GM19328 (cell line): ENCODE measurements around the gene TBC1D3B.
A peak's percentile ranks its signal among the peaks of the same experiment; 100 is the strongest.
"Not testable (repeated sequence)": the region's sequence is repeated elsewhere in the genome, so short reads cannot be mapped to it uniquely, and the experiment has no call there.

Source experiments
- ATAC-seq: cut with Tn5 transposase; IDR thresholded peaks from one replicate; pipeline ENCODE4 v1.9.1; 2021; ENCODE audit warnings: mild to moderate bottlenecking, moderate library complexity; ENCODE audit not compliant: unreplicated experiment

TBC1D3B gene

DNA sequence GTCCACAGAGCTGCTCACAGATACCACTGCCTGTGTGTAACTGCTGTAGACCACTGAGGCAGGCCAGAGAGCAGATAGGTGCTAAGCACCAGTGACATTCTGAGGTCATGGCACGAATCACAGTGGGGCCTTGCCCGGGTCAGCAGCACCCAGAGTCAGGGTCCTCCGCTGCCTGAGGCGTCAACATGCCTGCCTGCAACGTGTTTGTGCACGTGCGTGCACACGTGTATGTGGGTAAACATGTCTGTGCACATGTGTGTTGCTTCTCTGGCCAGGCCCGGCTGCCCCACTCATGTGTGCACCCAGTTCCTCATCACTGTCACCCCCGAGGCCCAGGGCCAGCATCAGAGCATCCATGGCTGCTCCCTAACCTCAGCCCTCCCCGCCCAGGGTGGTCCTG is at the start of gene TBC1D3B:
Gene TBC1D3B (minus strand): TSS at position 101 of the 400 bp plus-strand sequence. CDS start 1,586 bp downstream, outside the sequence.
- ATAC-seq, result not testable (repeated sequence)

DNA sequence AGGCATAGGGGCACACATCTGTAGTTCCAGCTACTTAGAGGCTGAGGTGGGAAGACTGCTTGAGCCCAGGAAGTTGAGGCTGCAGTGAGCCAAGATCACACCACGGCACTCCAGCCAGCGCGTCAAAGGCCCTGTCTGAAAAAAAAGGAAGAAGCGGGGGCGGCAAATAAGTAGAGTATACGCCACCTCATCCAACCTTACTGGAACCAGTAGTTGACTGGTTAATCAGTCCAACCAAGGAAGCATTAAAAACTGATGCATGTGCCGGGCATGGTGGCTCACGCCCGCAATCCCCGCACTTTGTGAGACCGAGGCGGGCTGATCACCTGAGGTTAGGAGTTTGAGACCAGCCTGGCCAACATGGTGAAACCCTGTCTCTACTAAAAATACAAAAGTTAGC is 46.5 kb upstream of the TBC1D3B start:
- not testable (repeated sequence) for ATAC-seq

GRCh38 chr17:36221581-36222100 is 45.2 kb upstream of the TBC1D3B start:
- ATAC-seq, result not testable (repeated sequence)

DNA sequence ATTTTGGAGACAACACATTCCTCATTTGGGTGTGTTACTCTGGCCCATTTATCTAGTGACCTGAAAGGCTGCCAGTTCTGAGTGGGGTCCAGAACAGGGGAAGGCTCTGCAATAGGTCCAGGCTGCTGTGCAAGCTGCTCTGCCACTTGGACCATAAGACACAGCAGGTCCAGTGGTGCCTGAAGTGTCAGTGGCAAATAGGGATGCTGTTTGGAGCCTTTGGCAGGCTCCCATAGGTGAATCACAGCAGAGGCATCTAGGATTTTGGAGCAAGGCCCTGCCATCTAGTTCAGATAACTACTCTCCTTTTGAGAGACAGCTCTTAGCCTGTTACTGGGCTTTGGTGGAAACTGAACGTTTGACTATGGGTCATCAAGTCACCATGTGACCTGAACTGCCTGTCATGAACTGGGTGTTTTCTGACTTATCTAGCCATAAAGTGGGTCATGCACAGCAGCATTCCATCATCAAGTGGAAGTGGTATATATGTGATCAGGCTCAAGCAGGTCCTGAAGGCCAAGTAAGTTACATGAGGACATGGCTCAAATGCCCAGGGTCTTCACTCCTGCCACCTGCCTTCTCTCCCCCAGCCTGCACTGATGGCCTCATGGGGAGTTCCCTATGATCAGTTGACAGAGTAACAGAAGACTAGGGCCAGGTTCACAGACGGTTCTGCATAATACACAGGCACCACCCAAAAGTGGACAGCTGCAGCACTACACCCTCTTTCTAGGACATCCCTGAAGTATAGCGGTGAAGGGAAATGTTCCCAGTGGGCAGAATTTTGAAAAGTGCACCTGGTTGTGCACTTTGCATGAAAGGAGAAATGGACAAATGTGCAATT is 44.5 kb upstream of the TBC1D3B start:
- ATAC-seq, result not testable (repeated sequence)

GRCh38 chr17:36219556-36219955 is 43.1 kb upstream of the TBC1D3B start:
- ATAC-seq, result not testable (repeated sequence)

GRCh38 chr17:36215406-36216308 is 39.2 kb upstream of the TBC1D3B start:
- ATAC-seq, result not testable (repeated sequence)

DNA sequence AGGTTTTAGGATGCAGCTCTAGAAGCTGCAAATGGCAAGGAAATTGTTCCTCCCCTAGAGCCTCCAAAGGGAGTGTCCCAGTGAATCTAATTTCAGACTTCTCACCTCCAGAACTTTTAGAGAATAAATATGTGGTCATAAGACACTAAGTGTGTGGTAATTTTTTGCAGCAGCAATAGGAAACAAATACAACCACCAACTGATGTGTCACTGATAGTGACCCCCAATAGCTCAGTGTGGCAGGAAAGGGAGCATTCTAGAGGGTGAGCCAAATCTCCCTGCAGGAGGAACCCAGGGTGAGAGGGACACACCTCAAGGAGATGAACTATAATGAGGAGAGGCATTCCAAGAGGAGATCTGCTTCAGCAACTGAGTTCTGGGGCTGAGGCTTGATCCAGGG is 38.5 kb upstream of the TBC1D3B start:
- no peak for ATAC-seq

- ATAC-seq, result no peak
Measured at GRCh38 chr17:36213695-36214094, 37.3 kb upstream of the TBC1D3B start.

GRCh38 chr17:36212966-36213365 is 36.5 kb upstream of the TBC1D3B start:
- ATAC-seq, result no peak

- no peak for ATAC-seq
Measured at GRCh38 chr17:36212272-36212605, 35.8 kb upstream of the TBC1D3B start.

DNA sequence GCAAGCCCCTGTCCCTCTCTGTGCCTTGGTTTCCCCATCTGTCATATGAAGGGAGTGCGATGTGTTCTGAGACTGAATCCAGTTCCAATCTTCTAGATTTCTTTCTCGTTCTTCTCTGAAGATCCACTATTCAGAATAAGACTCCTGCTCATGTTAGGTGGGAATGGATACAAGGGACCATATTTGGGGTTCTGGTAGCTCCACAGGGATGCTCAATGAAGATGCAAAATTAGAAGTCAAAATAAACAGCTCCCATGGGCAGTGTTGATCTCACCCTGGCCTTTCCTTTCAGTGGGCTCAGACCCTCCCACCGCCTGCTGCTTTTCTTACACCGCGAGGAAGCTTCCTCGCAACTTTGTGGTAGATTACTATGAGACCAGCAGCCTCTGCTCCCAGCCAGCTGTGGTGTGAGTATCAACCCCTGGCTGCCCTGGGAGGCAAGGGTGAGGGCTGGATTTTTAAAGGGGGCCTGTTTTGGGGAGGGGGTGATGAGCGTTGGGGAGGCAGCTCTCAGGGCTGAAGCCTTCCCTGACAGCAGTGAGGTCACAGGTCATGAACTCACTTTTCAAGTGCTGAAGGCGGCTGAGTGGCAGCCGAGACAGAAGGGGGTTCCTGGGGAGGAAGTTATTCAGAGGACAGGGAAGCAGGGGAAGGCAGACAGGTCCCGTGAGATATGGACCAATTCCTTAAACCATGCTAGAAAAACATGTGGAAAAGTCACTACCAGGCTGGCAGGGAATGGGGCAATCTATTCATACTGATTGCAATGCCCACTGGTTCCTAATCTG is 35.2 kb upstream of the TBC1D3B start:
- ATAC-seq, result not testable (repeated sequence)

DNA sequence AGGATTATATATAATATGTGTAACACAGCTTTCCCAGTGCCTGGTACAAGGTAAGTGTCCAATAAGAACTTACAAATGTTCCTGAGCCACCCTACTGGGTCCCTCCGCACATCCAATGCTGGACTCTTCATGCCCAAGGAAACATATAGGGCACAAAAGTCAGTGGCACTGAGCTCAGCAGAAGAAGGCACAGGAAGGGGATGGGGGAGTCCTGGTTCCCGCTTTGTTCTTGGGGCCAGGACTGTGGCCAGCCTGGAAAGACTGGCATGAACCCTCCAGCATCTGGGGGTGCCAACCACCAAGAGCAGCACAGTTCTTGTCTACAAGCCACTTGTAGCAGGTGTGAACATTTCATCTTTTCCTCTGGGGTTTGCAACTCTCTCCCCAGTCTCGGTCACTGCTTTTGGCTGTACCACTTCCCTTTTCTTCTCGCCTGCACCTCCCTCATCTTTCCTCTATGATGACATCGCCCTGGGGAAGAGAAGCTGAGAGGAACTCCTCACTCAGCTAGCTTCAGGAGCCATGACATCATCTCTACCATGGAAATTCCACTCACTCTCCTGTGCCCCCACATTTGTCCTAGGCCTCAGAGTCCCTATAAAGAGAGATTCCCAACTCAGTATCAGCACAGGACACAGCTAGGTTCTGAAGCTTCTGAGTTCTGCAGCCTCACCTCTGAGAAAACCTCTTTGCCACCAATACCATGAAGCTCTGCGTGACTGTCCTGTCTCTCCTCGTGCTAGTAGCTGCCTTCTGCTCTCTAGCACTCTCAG is 34.2 kb upstream of the TBC1D3B start, which contains the start of gene CCL4L2:
Gene CCL4L2 (plus strand): TSS at position 625 of the 773 bp plus-strand sequence.
- ATAC-seq, result peak; percentile 62

DNA sequence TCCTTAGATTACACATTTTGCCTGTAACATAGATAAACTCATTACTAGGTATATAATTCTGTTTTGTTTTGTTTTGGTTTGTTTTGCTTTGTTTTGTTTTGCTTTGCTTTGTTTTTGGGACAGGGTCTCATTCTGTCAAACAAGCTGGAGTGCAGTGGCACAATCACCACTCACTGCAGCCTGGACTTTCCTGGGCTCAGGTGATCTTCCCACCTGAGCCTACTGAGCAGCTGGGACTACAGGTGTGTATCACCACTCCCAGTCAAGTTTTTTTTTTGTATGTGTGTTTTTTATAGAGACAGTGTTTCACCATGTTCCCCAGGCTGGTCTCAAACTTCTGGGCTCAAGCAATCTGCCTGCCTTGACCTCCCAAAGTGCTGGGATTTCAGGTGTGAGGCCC is 33.1 kb upstream of the TBC1D3B start:
- no peak for ATAC-seq

DNA sequence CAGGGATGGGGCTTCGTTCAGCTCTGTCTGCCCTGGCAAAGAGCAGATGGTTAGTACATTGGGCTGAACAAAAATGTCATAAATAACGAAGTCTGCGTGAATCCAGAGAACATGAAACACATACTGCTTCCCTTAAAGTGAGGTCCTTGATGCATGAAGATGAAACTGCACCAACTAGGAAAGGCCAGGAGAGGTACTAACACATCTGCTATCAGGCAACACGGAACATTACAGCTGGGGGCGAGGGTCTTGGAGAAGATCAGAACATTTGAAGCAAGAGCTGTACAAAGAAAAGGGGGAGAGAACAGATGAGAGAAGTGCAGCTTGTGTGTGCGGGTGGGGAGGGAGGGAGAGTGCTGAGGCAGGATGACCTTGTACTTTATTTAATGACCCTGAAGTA is 30.9 kb upstream of the TBC1D3B start:
- ATAC-seq, result not testable (repeated sequence)

DNA sequence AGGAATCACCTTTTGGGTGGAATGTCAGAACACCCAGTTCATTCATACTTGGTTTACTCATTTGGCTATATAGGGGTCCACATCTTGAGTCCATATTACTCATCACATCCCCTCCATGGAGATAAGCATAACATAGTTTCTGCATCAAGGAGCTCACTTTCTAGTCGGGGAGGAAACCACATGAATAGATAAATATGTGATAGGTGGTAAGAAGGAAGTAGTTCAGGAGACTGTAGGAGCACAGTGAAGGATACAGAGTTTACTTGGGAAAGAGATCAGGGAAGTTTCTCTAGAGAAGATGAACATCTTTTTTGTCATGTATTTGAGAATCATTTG is 30.0 kb upstream of the TBC1D3B start:
- not testable (repeated sequence) for ATAC-seq

- no peak for ATAC-seq
Measured at GRCh38 chr17:36205637-36206485, 29.4 kb upstream of the TBC1D3B start.

- ATAC-seq, result no peak
Measured at GRCh38 chr17:36204724-36205500, 28.5 kb upstream of the TBC1D3B start.

- ATAC-seq, result no peak
Measured at GRCh38 chr17:36203335-36203734, 26.9 kb upstream of the TBC1D3B start.
